HCT116 (cell line): Measurements from ENCODE around the gene SBF2. TPM values are rescaled to one million over a fixed set of nuclear protein-coding genes. Genes with fewer than 3 reads are reported as not detected.

ENCODE experiments used
- ATAC-seq: fragments of 200-7000 bp; cut with Tn5 transposase; 2 replicates; pipeline ENCODE4 v1.9.1; 2020; ENCODE audit warnings: mild to moderate bottlenecking, moderate library complexity
- BruUV-seq: library from RNA; stranded (reverse); fragments of 400-500 nt; replicated peaks from 2 replicates; lab custom pipeline; 2021; lab: Mats Ljungman, UMichigan
- CTCF ChIA-PET: fragments of 300-600 bp; sonication (Branson Sonifier 250); formaldehyde crosslinking; loops from one replicate; lab custom pipeline; 2021; ENCODE audit warnings: antibody characterized with exemption; lab: Charles Lee
- POLR2A ChIA-PET: fragments of 300-600, 350-600 bp; sonication (Branson Sonifier 250); formaldehyde crosslinking; loops from one replicate; lab custom pipeline; 2021; ENCODE audit warnings: antibody characterized with exemption; lab: Charles Lee
- RAD21 ChIA-PET, 2 experiments: fragments of 300-600 bp; sonication (Branson Sonifier 250); formaldehyde crosslinking; loops; one replicate each; lab custom pipeline; 2023; ENCODE audit warnings: low total read pairs in 2 of 2; ENCODE audit not compliant: uncharacterized antibody in 2 of 2, unreplicated experiment in 2 of 2, low non-redundant PET in 1 of 2; lab: Charles Lee
- DNase-seq: peaks from one replicate; pipeline ENCODE4 v3.0.0-alpha.2; 2010; ENCODE audit warnings: low read depth, low spot score
- H2AFZ ChIP-seq: fragments of 200-600 bp; shearing (Covaris generic), sonication (generic); 2 replicates; pipeline ENCODE4 v1.6.1; 2017; ENCODE audit warnings: low read depth, mixed run types, mixed read lengths, antibody characterized with exemption, low read length; ENCODE audit not compliant: poor library complexity, severe bottlenecking
- H3K27ac ChIP-seq: 2 replicates; pipeline ENCODE4 v1.5.1; 2012; ENCODE audit warnings: low read depth, low read length
- H3K27me3 ChIP-seq: fragments of 200-600 bp; sonication (generic); 2 replicates; pipeline ENCODE4 v1.6.1; 2016; ENCODE audit warnings: mixed run types, low read length, mixed read lengths; ENCODE audit not compliant: insufficient read depth
- H3K36me3 ChIP-seq, 2 experiments: fragments of 200-500 bp in 1 of 2; fragments of 200-600 bp in 1 of 2; sonication (Bioruptor generic) in 1 of 2; sonication (generic) in 1 of 2; 2 replicates each; pipeline versions ENCODE4 v1.5.1 to v1.6.1; 2014 to 2016; ENCODE audit warnings: low read length in 2 of 2, inconsistent platforms in 1 of 2, mixed read lengths in 1 of 2, mixed run types in 1 of 2; ENCODE audit not compliant: insufficient read depth in 2 of 2, control insufficient read depth in 1 of 2
- H3K4me1 ChIP-seq, 2 experiments: fragments of 200-600 bp in 1 of 2; sonication (generic) in 1 of 2; 2 replicates each; pipeline versions ENCODE4 v1.5.1 to v1.6.1; 2012 to 2017; ENCODE audit warnings: low read length in 2 of 2, inconsistent platforms in 1 of 2, mild to moderate bottlenecking in 1 of 2, mixed read lengths in 1 of 2, mixed run types in 1 of 2, moderate library complexity in 1 of 2; ENCODE audit not compliant: insufficient read depth in 2 of 2, control insufficient read depth in 1 of 2
- H3K4me2 ChIP-seq: fragments of 200-600 bp; sonication (generic); 2 replicates; pipeline ENCODE4 v1.6.1; 2017; ENCODE audit warnings: mixed run types, low read length, mixed read lengths
- H3K4me3 ChIP-seq, 2 experiments: fragments of 200-600 bp in 1 of 2; sonication (generic) in 1 of 2; replicated peaks in 1 of 2; 2 replicates each; pipeline ENCODE4 v1.5.1; 2011 to 2016; ENCODE audit warnings: low read length in 2 of 2, control low read depth in 1 of 2, low read depth in 1 of 2, mild to moderate bottlenecking in 1 of 2, mixed read lengths in 1 of 2, mixed run types in 1 of 2
- H3K79me2 ChIP-seq: fragments of 200-600 bp; sonication (generic); 2 replicates; pipeline ENCODE4 v1.6.1; 2017; ENCODE audit warnings: mild to moderate bottlenecking, mixed run types, low read length, moderate library complexity, mixed read lengths; ENCODE audit not compliant: insufficient read depth
- H3K9ac ChIP-seq: fragments of 200-600 bp; sonication (generic); 2 replicates; pipeline ENCODE4 v1.6.1; 2016; ENCODE audit warnings: low read length, mixed read lengths
- H3K9me2 ChIP-seq: fragments of 200-600 bp; sonication (generic), shearing (Covaris generic); 2 replicates; pipeline ENCODE4 v1.6.1; 2017; ENCODE audit warnings: mixed run types, mild to moderate bottlenecking, moderate library complexity; ENCODE audit not compliant: insufficient read depth
- H3K9me3 ChIP-seq, 2 experiments: fragments of 200-500 bp in 1 of 2; fragments of 200-600 bp in 1 of 2; sonication (Bioruptor generic) in 1 of 2; sonication (generic) in 1 of 2; 2 replicates each; pipeline ENCODE4 v1.6.1; 2014 to 2017; ENCODE audit warnings: low read length in 2 of 2, mixed read lengths in 2 of 2, inconsistent platforms in 1 of 2, low read depth in 1 of 2, mild to moderate bottlenecking in 1 of 2, mixed run types in 1 of 2, moderate library complexity in 1 of 2; ENCODE audit not compliant: control insufficient read depth in 1 of 2, insufficient read depth in 1 of 2
- H4K20me1 ChIP-seq: fragments of 200-600 bp; sonication (generic), shearing (Covaris generic); 2 replicates; pipeline ENCODE4 v1.6.1; 2017; ENCODE audit warnings: mixed run types, mild to moderate bottlenecking, moderate library complexity; ENCODE audit not compliant: insufficient read depth
- ATF3 ChIP-seq: IDR thresholded peaks from 2 replicates; pipeline ENCODE4 v1.6.1; 2012
- CBX3 ChIP-seq: IDR thresholded peaks from 2 replicates; pipeline ENCODE4 v1.6.1; 2012; ENCODE audit warnings: low read depth
- EZH2 ChIP-seq: fragments of 200-600 bp; sonication (generic); IDR thresholded peaks from 2 replicates; pipeline ENCODE4 v1.6.1; 2017; ENCODE audit warnings: antibody characterized with exemption, mixed run types
- EZH2phosphoT487 ChIP-seq: fragments of 200-600 bp; IDR thresholded peaks from 2 replicates; pipeline ENCODE4 v1.6.1; 2018; ENCODE audit warnings: antibody characterized with exemption, borderline replicate concordance
- FOSL1 ChIP-seq: IDR thresholded peaks from 2 replicates; pipeline ENCODE4 v1.6.1; 2012; ENCODE audit warnings: low read depth
- JUND ChIP-seq: IDR thresholded peaks from 2 replicates; pipeline ENCODE4 v1.6.1; 2012
- POLR2A ChIP-seq: IDR thresholded peaks from 2 replicates; pipeline ENCODE4 v1.7.0; 2011; ENCODE audit warnings: borderline replicate concordance; ENCODE audit not compliant: insufficient read depth, insufficient read length; ENCODE audit errors: extremely low read depth
- POLR2AphosphoS5 ChIP-seq: IDR thresholded peaks from 2 replicates; pipeline ENCODE4 v1.6.1; 2011; ENCODE audit warnings: mild to moderate bottlenecking, low read depth, low read length, moderate library complexity
- REST ChIP-seq: IDR thresholded peaks from 2 replicates; pipeline ENCODE4 v1.6.1; 2012; ENCODE audit warnings: low read depth
- SP1 ChIP-seq: IDR thresholded peaks from 2 replicates; pipeline ENCODE4 v1.6.1; 2012; ENCODE audit warnings: low read depth
- SRF ChIP-seq: IDR thresholded peaks from 2 replicates; pipeline ENCODE4 v1.6.1; 2012; ENCODE audit warnings: low read depth
- TCF7L2 ChIP-seq: IDR thresholded peaks from 2 replicates; pipeline ENCODE4 v1.7.0; 2011; ENCODE audit warnings: borderline replicate concordance, inconsistent platforms; ENCODE audit not compliant: insufficient read depth, insufficient read length; ENCODE audit errors: extremely low read depth
- ZFX ChIP-seq: fragments of 450-650 bp; IDR thresholded peaks from 2 replicates; pipeline ENCODE4 v1.6.1; 2017
- ZNF274 ChIP-seq: fragments of 200-500 bp; sonication (Bioruptor generic); IDR thresholded peaks from 2 replicates; pipeline ENCODE4 v1.6.1; 2014; ENCODE audit warnings: mild to moderate bottlenecking, low read depth, low read length, inconsistent platforms
- intact Hi-C: fragments of 100-400 bp; cut with micrococcal nuclease; formaldehyde crosslinking; loops from 2 replicates; pipeline ENCODE4 v1.10.0; 2022
- total RNA-seq: library from RNA; stranded (reverse); gene quantifications from one replicate; pipeline ENCODE4 v1.2.1, GENCODE V29; 2021; ENCODE audit not compliant: unreplicated experiment

Gene SBF2
- total RNA-seq, 1 experiment from 2014 or later = 35.0 TPM

GRCh38 chr11:9927670-9928069 is 366.3 kb downstream of the SBF2 start:
- ChIA-PET RAD21 (no interaction called here), CTCF (no interaction called here), POLR2A (no interaction called here)
- no peaks in the 10 kb centered on the region for H3K9me3 ChIP-seq
- H3K4me2 ChIP-seq = no peak overlapping the region
- H3K79me2 ChIP-seq = no peaks in the 10 kb centered on the region
- no peaks in the 10 kb centered on the region for H3K9me2 ChIP-seq
- ATAC-seq = no peak
- no TSS peak for BruUV-seq
- H2AFZ ChIP-seq = no peak overlapping the region
- H3K36me3 ChIP-seq = no peaks in the 10 kb centered on the region
- no peak for TF ChIP-seq ZFX
- TF ChIP-seq ZNF274 = no peak
- TF ChIP-seq POLR2A = no peak
- no peak for TF ChIP-seq ATF3
- TF ChIP-seq FOSL1 = no peak
- no peak for TF ChIP-seq SP1
- no peak for TF ChIP-seq CBX3
- TF ChIP-seq JUND = no peak
- TF ChIP-seq POLR2AphosphoS5 = no peak
- H3K4me1 ChIP-seq = no peaks in the 10 kb centered on the region
- no peak overlapping the region for H3K27ac ChIP-seq
- intact Hi-C loops = no loop called here
- H4K20me1 ChIP-seq = no peaks in the 10 kb centered on the region
- H3K27me3 ChIP-seq = no peaks in the 10 kb centered on the region
- no peak overlapping the region for H3K4me3 ChIP-seq
- DNase-seq = no peak
- H3K9ac ChIP-seq = no peak overlapping the region

- H3K9ac ChIP-seq = no peak overlapping the region
- TF ChIP-seq SP1 = no peak
- no peak for TF ChIP-seq JUND
- no peak for TF ChIP-seq ZNF274
- no peak for TF ChIP-seq POLR2AphosphoS5
- TF ChIP-seq EZH2phosphoT487 = no peak
- no peak for TF ChIP-seq REST
- no peak for TF ChIP-seq POLR2A
- no peak for TF ChIP-seq EZH2
- TF ChIP-seq SRF = no peak
- no peak for TF ChIP-seq TCF7L2
- no peak for TF ChIP-seq ZFX
- TF ChIP-seq, all 23 proteins: peak for 0
- RAD21 ChIA-PET = no interaction called here
- POLR2A ChIA-PET = no interaction called here
- Histone ChIP-seq H3K9me3 (no peaks in the 10 kb centered on the region), H3K4me3 (no peak overlapping the region), H2AFZ (no peak overlapping the region), H3K79me2 (no peaks in the 10 kb centered on the region), H3K36me3 (no peaks in the 10 kb centered on the region), H3K4me1 (no peaks in the 10 kb centered on the region), H3K4me2 (no peak overlapping the region), H4K20me1 (no peaks in the 10 kb centered on the region), H3K27me3 (no peaks in the 10 kb centered on the region), H3K9me2 (no peaks in the 10 kb centered on the region), H3K27ac (no peak overlapping the region)
- no peak for ATAC-seq
- BruUV-seq = no TSS peak
- no peak for DNase-seq
- CTCF ChIA-PET = no interaction called here
- intact Hi-C loops = no loop called here
These were observed 370.7 kb downstream of the SBF2 start for GRCh38 chr11:9923280-9923679.
